Endothelial cell of umbilical vein (primary cell): Measurements from ENCODE around the gene SLC10A7. TPM values are rescaled to one million over a fixed set of nuclear protein-coding genes. Genes with fewer than 3 reads are reported as not detected.
A peak's percentile ranks its signal among the peaks of the same experiment; 100 is the strongest.

Source experiments
- BruUV-seq: library from RNA; stranded (reverse); fragments of 400-500 nt; replicated peaks from 2 replicates; lab custom pipeline; 2021; lab: Mats Ljungman, UMichigan
- CTCF ChIA-PET: fragments of 300-600, 350-600 bp; sonication (Branson Sonifier 250); formaldehyde crosslinking; loops from one replicate; lab custom pipeline; 2021; ENCODE audit warnings: antibody characterized with exemption, inconsistent platforms; lab: Charles Lee
- POLR2A ChIA-PET: fragments of 300-600, 350-600 bp; sonication (Branson Sonifier 250); formaldehyde crosslinking; loops from one replicate; lab custom pipeline; 2021; ENCODE audit warnings: antibody characterized with exemption, inconsistent platforms; lab: Charles Lee
- DNase-seq: peaks from one replicate; pipeline ENCODE4 v3.0.0-alpha.2; 2011; ENCODE audit warnings: low read depth, low spot score
- FAIRE-seq: peaks from 2 replicates; lab custom pipeline; 2011; peaks lifted over from hg19 to GRCh38; lab: Jason Lieb, UNC
- H2AFZ ChIP-seq: 2 replicates; pipeline ENCODE4 v1.6.0; 2012; ENCODE audit warnings: low read depth, low read length, control low read depth, inconsistent platforms
- H3K27ac ChIP-seq: 2 replicates; pipeline ENCODE4 v1.5.1; 2011; ENCODE audit warnings: low read depth, mild to moderate bottlenecking, control low read depth, low read length, moderate library complexity; ENCODE audit not compliant: insufficient read depth
- H3K27me3 ChIP-seq, 2 experiments: 2 replicates each; pipeline versions ENCODE4 v1.6.0 to v1.6.1; 2011; ENCODE audit warnings: low read length in 2 of 2, mixed read lengths in 1 of 2; ENCODE audit not compliant: control insufficient read depth in 2 of 2, insufficient read depth in 2 of 2
- H3K36me3 ChIP-seq, 2 experiments: 2 replicates in 1 of 2; 3 replicates in 1 of 2; pipeline ENCODE4 v1.5.1; 2011; ENCODE audit warnings: low read length in 2 of 2, mild to moderate bottlenecking in 1 of 2, moderate library complexity in 1 of 2; ENCODE audit not compliant: control insufficient read depth in 2 of 2, insufficient read depth in 2 of 2; ENCODE audit errors: extremely low read depth in 1 of 2
- H3K4me1 ChIP-seq: 3 replicates; pipeline ENCODE4 v1.5.1; 2011; ENCODE audit warnings: mild to moderate bottlenecking, low read length; ENCODE audit not compliant: control insufficient read depth, insufficient read depth; ENCODE audit errors: extremely low read depth
- H3K4me2 ChIP-seq: 2 replicates; pipeline ENCODE4 v1.6.1; 2011; ENCODE audit warnings: low read length, control low read depth, mixed read lengths; ENCODE audit not compliant: insufficient read depth
- H3K4me3 ChIP-seq, 3 experiments: fragments of 200-600 bp in 1 of 3; sonication (generic), shearing (Covaris generic) in 1 of 3; replicated peaks in 1 of 3; 2 replicates each; pipeline ENCODE4 v1.5.1; 2011 to 2016; ENCODE audit warnings: control low read depth in 3 of 3, low read length in 3 of 3, mild to moderate bottlenecking in 2 of 3, inconsistent platforms in 1 of 3, low read depth in 1 of 3, moderate library complexity in 1 of 3; ENCODE audit not compliant: insufficient read depth in 1 of 3
- H3K79me2 ChIP-seq: 2 replicates; pipeline ENCODE4 v1.6.0; 2012; ENCODE audit warnings: low read length, inconsistent platforms; ENCODE audit not compliant: control insufficient read depth, insufficient read depth
- H3K9ac ChIP-seq: replicated peaks from 2 replicates; pipeline ENCODE3; 2011; ENCODE audit warnings: low read length, control low read depth; ENCODE audit not compliant: insufficient read depth; ENCODE audit errors: extremely low read depth
- H3K9me1 ChIP-seq: replicated peaks from 3 replicates; pipeline ENCODE4 v1.6.0; 2011; ENCODE audit warnings: mild to moderate bottlenecking, low read length; ENCODE audit not compliant: control insufficient read depth, insufficient read depth; ENCODE audit errors: extremely low read depth
- H3K9me3 ChIP-seq: replicated peaks from 2 replicates; pipeline ENCODE4 v1.5.1; 2012; ENCODE audit warnings: low read length, inconsistent platforms; ENCODE audit not compliant: control insufficient read depth, insufficient read depth
- H4K20me1 ChIP-seq: replicated peaks from 2 replicates; pipeline ENCODE3; 2011; ENCODE audit warnings: mild to moderate bottlenecking, low read length; ENCODE audit not compliant: control insufficient read depth, insufficient read depth; ENCODE audit errors: extremely low read depth
- EZH2 ChIP-seq: IDR thresholded peaks from 2 replicates; pipeline ENCODE4 v1.6.1; 2012; ENCODE audit warnings: borderline replicate concordance, low read depth, mild to moderate bottlenecking, moderate library complexity, low read length, inconsistent platforms; ENCODE audit not compliant: severe bottlenecking
- GATA2 ChIP-seq: IDR thresholded peaks from 2 replicates; pipeline ENCODE4 v1.7.0; 2011; ENCODE audit warnings: low read depth, mild to moderate bottlenecking, moderate library complexity, mixed read lengths, low read length; ENCODE audit not compliant: insufficient read length, insufficient read depth
- JUN ChIP-seq: IDR thresholded peaks from 2 replicates; pipeline ENCODE4 v1.6.1; 2011; ENCODE audit warnings: borderline replicate concordance, low read depth; ENCODE audit not compliant: insufficient read length, insufficient read depth
- MYC ChIP-seq: IDR thresholded peaks from one replicate; pipeline ENCODE4 v1.6.1; 2011; ENCODE audit warnings: mild to moderate bottlenecking, low read depth, low read length
- dilution Hi-C: fragments of 300-500 bp; cut with MboI; formaldehyde crosslinking; loops from one replicate; pipeline ENCODE4 v1.15.0; 2019; ENCODE audit warnings: low sequenced_read_pairs; ENCODE audit not compliant: extremely low pct_ligation_motif_present
- intact Hi-C: fragments of 100-400 bp; cut with micrococcal nuclease; formaldehyde crosslinking; loops from one replicate; pipeline ENCODE4 v1.10.0; 2022
- polyA plus RNA-seq, 4 experiments: library from polyadenylated mRNA; depleted of rRNA in 3 of 4; stranded (reverse) in 3 of 4; unstranded in 1 of 4; fragments of >200 nt; gene quantifications; 2 replicates each; pipeline versions ENCODE4 v1.2.1 to v1.2.3, GENCODE V29; 2011 to 2012; ENCODE audit warnings: missing spikeins in 1 of 4
- total RNA-seq: library from RNA; stranded (reverse); gene quantifications from 2 replicates; pipeline ENCODE4 v1.2.3, GENCODE V29; 2021
- TF ChIP-seq, protein P1 (sequence below): IDR thresholded peaks from 2 replicates; pipeline ENCODE4 v1.6.1; 2011; ENCODE audit not compliant: insufficient read depth, insufficient read length

Gene SLC10A7
- total and polyA plus RNA-seq, 2 donors (not counting 3 experiments of a cell fraction or from before 2014, with no cell fraction given): 13.6 to 20.4 TPM

DNA sequence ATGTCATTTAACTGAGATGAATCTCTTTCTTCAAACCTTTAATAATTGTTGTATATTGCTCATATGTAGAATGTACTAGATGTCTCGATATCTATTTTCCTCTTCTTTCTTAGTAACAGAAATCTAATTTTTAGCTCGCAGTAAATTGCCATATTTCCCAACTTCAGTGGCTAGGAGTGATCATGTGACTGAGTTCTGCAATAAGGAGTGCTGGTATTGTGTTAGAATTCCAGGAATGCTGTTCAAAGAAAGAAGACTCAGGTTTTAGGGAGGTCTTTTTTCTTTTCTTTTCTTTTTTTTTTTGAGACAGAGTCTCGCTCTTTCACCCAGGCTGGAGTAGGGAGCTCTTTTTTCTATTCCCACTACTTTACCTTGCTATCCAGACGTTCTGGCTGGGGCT, 81.7 kb downstream of the SLC10A7 start:
- no peaks in the 10 kb centered on the region for H4K20me1 ChIP-seq
- ChIA-PET POLR2A (no interaction called here), CTCF (interaction anchor here (1.0 to 1.3 kb wide), 2 partner anchors 14 to 39 kb away, joined by 3 read pairs; no protein-coding TSS in a partner anchor)
- no peaks in the 10 kb centered on the region for H3K36me3 ChIP-seq
- dilution Hi-C loops (no loop called here), intact Hi-C loops (no loop called here)
- no peak overlapping the region for H3K27ac ChIP-seq
- no TSS peak for BruUV-seq
- FAIRE-seq (no peak), DNase-seq (no peak)
- no peak overlapping the region for H3K4me3 ChIP-seq
- no peak overlapping the region for H2AFZ ChIP-seq
- peaks cover 15% of the 10 kb centered on the region for H3K4me1 ChIP-seq
- H3K27me3 ChIP-seq: no peaks in the 10 kb centered on the region
- no peak overlapping the region for H3K9ac ChIP-seq
- H3K4me2 ChIP-seq: no peak overlapping the region
- H3K9me3 ChIP-seq: no peaks in the 10 kb centered on the region
- TF ChIP-seq EZH2 (no peak), MYC (no peak), JUN (no peak)
- no peaks in the 10 kb centered on the region for H3K9me1 ChIP-seq
- no peaks in the 10 kb centered on the region for H3K79me2 ChIP-seq

DNA sequence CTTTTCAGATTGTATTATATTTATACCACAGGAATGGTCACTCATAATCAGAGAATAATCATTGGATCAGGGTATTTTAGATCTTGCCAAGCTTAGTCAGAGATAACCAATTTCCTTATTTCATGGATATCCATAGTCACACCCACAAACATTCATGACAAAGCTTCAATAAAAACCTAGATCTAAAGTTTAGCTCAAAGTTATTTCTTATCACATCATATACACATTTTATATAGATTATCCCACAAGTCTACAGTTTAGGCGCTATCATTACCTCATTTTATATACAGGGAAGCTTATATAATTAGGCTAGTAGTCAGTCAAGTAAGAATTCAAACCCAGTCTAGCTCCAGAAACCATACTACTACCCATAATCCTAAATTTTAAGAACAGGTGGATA, 82.3 kb downstream of the SLC10A7 start:
- CTCF ChIA-PET: interaction anchor here (1.0 to 1.3 kb wide), 2 partner anchors 14 to 39 kb away, joined by 3 read pairs; no protein-coding TSS in a partner anchor

More for the DNA sequence above, 82.3 kb downstream of the SLC10A7 start:
- no peaks in the 10 kb centered on the region for H4K20me1 ChIP-seq
- no peaks in the 10 kb centered on the region for H3K36me3 ChIP-seq
- TF ChIP-seq, protein P1, sequence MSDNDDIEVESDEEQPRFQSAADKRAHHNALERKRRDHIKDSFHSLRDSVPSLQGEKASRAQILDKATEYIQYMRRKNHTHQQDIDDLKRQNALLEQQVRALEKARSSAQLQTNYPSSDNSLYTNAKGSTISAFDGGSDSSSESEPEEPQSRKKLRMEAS: no peak
- peak; percentile 24 for TF ChIP-seq GATA2
- H3K79me2 ChIP-seq: no peaks in the 10 kb centered on the region
- H3K9ac ChIP-seq: no peak overlapping the region
- H3K4me2 ChIP-seq: no peak overlapping the region
- H3K4me3 ChIP-seq: no peak overlapping the region
- no peak overlapping the region for H2AFZ ChIP-seq
- H3K4me1 ChIP-seq: peaks cover 15% of the 10 kb centered on the region
- no peaks in the 10 kb centered on the region for H3K27me3 ChIP-seq
- no TSS peak for BruUV-seq
- intact Hi-C loops: no loop called here
- POLR2A ChIA-PET: no interaction called here
- FAIRE-seq: no peak
- H3K9me1 ChIP-seq: no peaks in the 10 kb centered on the region
- no peaks in the 10 kb centered on the region for H3K9me3 ChIP-seq
- dilution Hi-C loops: no loop called here
- H3K27ac ChIP-seq: no peak overlapping the region
- DNase-seq: no peak
